ENCODE measurements around the gene TMEM255B.
A peak's percentile ranks its signal among the peaks of the same experiment; 100 is the strongest.

The TMEM255B gene

GRCh38 chr13:113861433-113862030 lies 102.5 kb downstream of the TMEM255B start:
- no peak for DNase-seq (ENCODE audit: low read depth in 2 of 2)

DNA sequence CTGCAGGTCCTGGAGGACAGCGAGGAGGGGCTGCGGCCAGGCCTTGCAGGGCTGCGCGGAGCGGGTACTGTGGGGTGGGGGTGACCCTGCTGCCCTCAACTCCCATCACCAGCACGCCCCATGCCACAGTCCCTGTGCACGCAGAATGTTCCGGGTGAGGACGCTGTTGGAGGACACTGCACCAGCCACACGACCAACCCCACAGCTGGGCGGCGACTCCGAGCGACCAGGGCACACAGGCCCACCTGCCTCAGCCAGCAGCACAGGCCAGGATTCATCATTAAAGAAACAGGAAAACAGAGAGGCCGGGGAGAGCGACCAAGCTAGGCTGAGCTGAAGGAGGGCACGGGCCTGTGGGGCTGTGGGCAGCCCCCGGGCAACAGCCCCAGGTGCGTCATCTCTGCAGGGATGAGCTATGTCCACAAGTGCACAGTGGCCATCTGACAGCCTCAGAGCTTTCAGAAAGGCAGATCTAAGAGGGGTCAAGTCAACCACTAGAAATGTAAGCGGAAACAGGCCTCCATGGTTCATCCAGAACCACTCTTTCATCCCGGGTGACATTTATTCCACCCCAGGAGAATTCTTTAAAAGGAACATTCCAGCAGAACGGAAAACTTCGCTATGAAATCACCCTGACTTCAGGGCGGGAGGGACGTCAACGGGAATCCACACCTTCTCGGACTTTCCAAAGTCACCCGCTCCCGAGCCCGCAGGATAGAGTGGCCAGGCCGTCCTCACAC lies 103.3 kb downstream of the TMEM255B start:
- DNase-seq (ENCODE audit: low read depth in 2 of 2), result no peak

- DNase-seq (ENCODE audit: low read depth in 2 of 2), result peak in 1 of 2 donors; percentile 14
Observed at GRCh38 chr13:113862931-113863523, 104.0 kb downstream of the TMEM255B start.

- DNase-seq (ENCODE audit: low read depth in 2 of 2), result no peak
Observed at GRCh38 chr13:113863524-113864272, 104.7 kb downstream of the TMEM255B start, which contains the start of gene GAS6. Gene GAS6, minus strand, starts transcription at chr13:113864076. Its CDS starts 156 bp downstream, at chr13:113863920.

DNA sequence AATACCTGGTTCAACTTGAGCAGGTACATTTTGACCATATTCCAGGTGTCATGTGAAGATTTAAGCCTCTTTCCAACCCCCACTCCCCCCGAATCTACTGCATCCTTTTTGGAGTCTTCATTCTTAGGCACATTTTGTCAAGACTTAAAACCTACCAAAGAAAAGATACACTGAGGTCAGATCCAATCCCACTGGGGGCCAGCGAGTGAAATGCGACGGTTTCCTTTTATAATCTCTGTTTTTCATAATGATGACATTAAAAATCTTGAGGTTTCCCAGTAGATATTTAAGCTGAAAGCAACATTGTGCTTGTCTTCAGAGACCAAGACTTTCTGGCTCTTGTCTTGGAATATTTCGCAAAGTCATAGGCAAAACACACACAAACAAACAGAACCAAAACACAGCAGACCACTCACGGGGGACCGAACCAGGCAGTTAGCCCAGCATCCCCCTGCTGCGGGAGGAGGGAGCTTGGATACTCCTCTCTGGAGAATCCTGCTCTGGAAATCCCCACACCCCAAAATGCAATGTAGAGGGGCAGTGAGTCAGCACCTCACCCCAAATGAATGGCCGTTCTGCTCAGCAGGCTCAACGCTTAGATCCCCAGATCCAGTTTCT lies 105.4 kb downstream of the TMEM255B start:
- no peak for DNase-seq (ENCODE audit: low read depth in 2 of 2)

DNA sequence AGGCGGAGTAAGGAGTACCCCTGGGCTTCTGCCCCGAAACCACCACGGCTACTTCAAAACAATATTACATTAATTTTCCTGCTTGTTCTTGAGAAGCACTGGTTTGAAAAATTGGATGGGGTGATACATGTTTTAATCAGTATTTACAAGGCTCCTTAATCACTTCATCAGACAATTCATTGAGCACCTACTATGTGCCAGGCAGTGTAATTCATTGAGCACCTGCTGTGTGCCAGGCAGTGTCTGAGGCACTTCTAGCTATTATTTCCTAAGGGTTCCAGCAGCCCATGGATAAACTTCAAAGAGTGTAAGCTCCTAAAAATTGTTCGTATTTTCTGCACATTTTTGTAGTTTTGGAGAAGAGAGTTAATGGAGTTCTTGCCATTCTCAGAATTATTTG lies 106.4 kb downstream of the TMEM255B start:
- no peak for DNase-seq (ENCODE audit: low read depth in 2 of 2)
